DMS114 treated with DMSO at 0.1 percent for 48 hours (cell line): ENCODE data around the gene SAP130.

ENCODE experiments used
- DNase-seq: peaks from one replicate; lab custom pipeline; 2025; ENCODE audit not compliant: unreplicated experiment; lab: John Stamatoyannopoulos, UW

SAP130 gene

DNA sequence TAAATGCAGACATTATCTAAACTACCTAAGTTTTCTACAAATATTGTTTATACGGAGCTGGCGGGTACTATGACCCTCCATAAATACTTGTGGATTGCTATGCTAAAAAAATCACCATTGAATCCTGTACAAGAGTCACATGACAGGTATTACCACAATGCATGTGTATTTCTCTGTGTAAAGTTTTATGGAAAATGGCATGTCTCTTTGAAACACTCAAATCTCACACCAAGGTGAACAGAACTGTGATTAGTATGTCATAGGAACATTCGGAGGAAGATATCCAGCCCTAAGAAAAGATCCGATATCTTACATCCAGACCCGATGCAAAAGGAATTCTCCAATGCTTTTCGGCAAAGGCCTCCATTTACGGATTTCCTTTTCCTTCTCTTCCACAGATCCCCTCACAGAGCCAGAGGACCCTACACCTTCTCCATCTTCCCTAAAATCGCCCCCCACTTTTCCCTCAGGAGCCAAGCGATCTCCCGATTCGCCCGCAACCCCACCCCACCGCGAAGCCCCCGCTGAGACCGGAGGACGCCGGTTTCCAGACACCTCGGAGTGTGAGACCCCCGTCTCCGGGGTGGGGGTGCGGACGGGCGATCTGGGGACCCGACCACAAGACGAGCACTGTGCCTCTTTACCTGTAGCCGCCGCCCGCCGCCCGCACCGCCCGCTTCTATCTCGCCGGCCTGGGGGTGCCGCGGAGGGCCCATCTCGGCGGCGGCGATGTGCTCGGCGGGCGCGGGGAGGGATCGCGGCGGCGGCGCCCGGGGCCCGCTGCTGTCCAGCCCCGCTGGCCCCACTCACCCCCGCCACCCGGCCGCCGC, 1.2 kb downstream of the SAP130 start:
- no peak for DNase-seq

DNA sequence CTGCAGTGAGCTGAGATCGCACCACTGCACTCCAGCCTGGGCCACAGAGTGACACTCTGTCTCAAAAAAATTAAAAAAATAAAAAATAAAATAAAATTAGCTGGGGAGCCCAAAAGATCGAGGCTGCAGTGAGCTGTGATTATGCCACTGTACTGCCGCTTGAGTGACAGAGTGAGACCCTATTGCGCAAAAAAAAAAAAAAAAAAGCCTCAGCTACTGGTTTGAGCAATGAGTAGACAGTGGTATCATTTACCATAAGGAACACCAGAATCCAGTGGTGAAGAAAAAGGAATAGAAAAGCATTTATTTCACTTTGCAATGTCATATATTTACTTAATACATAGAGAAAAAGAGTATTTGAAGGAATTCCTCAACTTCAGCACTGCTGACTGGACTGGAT, 3.0 kb downstream of the SAP130 start:
- no peak for DNase-seq

DNA sequence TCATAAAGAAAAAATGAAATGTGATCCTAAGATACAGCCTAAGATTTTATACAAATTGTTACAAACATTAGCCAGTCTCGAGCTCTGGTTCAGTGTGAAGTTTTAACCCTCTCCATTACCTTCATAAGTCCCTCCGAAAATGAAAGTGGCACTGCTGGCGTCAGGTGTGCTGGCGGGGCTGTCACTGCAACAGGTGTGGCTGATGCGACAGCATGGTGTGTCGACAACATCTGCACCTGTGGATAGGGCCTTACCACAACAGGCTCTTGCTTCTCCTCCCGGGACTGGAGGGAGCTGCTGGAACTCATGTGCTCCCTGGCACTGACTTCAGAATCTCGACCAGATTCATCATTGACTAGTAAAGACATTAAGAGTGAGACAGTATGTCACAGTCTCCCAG, 10.3 kb downstream of the SAP130 start:
- DNase-seq: no peak

DNA sequence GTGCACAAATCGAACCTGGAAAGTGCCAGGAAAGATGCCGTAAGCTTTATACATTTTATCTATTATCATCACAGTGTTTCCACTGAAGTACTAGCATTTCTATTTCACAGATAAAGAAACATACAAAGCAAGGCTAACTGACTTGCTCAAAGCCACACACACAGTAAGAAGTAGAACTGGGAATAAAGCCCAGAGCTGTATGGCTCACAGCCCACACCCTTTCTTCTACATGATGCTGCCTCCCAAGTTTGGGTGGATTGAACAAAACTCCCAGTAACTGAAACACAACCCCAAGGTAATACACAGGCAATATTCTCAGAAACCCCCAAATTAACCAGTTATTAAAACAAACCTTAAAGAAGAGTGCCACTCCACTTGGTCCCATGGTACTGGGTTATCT, 11.2 kb downstream of the SAP130 start:
- DNase-seq: no peak

GRCh38 chr2:128012698-128013097, 15.2 kb downstream of the SAP130 start:
- no peak for DNase-seq

GRCh38 chr2:128008074-128008672, 19.7 kb downstream of the SAP130 start:
- DNase-seq: no peak

GRCh38 chr2:128004509-128004908, 23.4 kb downstream of the SAP130 start:
- DNase-seq: no peak

- DNase-seq: no peak
These were observed 24.4 kb downstream of the SAP130 start for GRCh38 chr2:128003463-128003862.

- DNase-seq: no peak
These were observed 31.7 kb downstream of the SAP130 start for GRCh38 chr2:127996160-127996559.

GRCh38 chr2:127995725-127996124, 32.1 kb downstream of the SAP130 start:
- no peak for DNase-seq

DNA sequence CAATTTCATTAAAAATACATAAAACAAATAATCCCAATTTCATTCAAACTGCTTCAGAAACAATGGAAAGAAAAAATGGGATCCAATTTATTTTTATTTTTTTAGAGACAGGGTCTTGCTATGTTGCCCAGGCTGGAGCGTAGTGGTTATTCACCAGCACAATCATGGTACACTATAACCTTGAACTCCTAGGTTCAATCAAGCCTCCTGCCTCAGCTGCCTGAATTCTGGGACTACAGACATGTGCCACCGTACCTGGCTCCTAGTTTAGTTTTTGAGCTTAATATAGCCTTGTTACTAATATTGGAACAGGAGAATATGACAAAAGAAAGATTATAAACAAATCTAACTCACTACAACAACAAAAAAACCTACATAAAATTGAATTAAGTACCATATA, 34.2 kb downstream of the SAP130 start:
- no peak for DNase-seq

DNA sequence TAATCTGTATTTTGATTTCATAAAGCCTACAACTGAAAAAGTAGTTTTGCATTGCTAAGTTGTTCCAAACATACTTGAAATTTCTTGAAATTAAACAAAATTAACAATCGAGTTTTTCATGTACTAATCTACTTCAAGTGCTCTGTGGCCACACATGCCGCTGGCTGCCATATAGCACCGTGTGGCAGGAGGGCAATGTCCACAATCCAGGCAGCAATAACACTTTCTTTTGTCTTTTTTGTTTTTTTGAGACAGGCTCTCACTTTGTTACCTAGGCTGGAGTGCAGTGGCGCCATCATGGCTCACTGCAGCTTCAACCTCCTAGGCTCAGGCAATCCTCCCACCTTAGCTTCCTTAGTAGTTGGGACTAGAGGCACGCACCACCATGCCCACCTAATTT, 36.1 kb downstream of the SAP130 start:
- no peak for DNase-seq

- DNase-seq: no peak
These were observed 41.2 kb downstream of the SAP130 start for GRCh38 chr2:127986548-127987079.

DNA sequence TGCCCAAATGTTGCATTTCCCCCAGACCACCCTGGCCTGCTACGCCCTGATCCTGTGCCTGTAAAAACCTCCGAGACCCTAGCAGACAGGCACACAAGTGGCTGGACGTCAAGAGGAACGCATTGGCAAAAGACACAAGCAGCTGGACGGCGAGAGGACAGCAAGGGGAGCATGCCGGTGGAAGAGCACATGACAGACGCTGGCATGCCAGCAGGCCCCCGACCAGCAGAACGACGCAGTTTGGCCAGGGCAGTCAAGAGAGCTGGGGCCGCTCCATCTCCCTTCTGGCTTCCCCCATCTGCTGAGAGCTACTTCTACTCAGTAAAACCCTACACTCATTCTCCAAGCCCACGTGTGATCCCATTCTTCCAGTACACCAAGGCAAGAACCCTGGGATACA, 42.1 kb downstream of the SAP130 start:
- no peak for DNase-seq

DNA sequence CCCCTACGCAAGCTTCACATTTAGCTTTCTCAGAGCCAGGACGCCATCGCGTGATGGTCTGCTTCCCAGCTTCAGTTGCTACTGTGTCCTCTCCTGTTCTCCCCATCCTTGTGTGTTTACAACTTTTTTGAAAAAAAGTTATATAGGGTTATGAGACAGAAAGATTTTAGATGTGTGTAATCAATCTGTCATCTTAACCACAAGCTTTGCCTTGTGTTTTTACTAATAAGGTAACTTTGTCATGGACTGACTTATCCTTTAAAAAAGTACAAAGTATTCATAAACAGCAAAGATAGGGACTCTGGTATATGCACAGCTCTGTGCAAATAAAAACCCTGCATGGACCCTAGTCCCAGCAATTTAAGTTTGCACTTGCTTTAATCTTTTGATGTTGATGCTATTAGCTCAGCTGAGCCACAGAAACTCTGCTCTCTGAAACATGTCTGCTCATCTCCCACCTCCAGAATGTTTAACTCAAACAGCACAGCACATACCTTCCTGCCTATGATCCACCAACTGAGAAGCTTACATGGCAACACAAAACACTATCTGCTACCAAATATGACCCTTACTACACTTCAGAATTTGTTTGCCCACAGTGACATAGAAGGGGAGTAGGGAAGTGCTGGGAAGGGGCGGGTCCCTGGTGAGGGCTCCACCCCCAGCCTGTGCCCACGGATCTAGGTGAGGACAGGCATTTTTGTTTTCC, 42.7 kb downstream of the SAP130 start:
- DNase-seq: no peak

DNA sequence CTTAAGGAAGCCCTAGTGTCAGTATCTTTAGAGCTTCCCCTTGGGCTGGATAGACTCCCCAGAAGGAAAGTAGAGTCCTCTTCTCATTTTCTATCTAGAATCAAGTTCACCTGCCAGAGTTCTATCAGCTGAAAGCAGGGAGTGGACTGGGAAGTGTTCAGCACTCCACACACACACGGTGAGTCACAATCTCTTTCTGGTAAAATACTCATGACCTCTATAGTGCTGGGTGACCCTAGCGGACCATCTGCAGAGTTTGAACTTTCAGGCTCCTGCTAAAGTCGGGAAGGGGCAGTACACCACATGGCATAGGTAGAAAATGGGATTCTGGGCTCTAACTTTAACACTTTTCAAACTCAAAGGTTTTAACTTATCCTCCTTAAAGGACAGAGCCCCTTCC, 43.3 kb downstream of the SAP130 start:
- no peak for DNase-seq

DNA sequence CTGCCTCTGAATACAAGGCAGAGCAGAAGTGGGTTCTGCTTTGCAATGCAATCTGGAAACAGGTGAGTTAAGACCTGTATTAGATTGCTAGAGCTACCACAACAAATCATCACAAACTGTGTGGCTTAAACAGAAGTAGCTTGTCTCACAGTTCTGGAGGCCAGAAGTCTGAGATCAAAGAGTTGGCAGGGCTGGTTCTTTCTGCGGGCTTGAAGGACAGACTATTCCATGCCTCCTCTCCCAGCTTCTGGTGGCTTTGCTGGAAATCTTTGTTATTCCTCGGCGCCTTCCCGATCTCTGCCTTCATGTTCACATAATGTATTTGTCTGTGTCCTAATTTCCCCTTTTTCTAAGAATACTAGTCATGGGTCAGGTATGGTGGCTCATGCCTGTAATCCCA, 58.4 kb downstream of the SAP130 start:
- DNase-seq: no peak

DNA sequence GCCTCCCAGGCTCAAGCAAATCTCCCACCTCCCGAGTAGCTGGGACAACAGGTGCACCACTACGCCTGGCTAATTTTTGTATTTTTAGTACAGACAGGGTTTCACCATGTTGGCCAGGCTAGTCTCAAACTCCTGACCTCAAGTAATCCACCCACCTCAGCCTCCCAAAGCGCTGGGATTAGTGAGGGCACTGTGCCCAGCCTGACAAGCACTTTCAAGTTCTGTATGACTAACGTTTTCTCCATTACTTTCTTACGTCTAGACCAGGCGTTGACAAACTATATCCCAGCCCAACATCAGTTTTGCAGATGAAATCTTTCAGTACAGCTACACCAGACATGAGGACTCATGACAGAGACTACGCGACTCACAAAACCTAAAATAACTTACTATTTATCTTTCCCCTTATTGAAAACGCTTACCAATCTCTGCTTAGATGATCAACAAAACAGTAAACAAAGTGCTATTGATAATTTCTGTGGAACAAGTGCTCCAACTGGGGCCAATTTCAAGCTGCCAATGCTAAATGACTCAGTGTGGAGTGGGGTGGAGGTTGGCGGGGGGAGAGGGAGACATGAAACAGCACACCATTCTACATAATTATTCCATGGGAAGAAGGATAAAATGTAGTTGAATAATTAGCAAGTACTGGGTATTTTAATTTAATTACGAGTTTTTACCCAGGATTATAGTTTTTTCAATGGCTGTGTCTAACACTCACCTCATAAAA, 59.1 kb downstream of the SAP130 start:
- DNase-seq: no peak

- DNase-seq: no peak
These were observed 66.1 kb downstream of the SAP130 start for GRCh38 chr2:127961729-127962128.

DNA sequence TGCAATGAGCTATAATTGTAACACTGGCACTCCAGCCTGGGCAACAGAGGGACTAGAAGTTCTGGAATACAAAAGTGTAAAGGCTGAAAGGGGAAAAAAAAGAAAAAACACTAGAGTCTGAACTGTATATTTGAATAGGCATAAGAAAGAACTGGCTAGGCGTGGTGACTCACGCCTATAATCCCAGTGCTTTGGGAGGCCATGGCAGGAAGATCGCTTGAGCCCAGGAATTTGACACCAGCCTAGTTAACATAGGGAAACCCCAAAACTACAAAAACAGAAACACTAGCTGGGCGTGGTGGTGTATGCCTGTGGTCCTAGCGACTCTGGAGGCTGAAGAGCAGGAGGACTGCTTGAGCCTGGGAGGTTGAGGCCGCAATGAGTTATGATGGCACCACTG, 70.6 kb downstream of the SAP130 start:
- no peak for DNase-seq

DNA sequence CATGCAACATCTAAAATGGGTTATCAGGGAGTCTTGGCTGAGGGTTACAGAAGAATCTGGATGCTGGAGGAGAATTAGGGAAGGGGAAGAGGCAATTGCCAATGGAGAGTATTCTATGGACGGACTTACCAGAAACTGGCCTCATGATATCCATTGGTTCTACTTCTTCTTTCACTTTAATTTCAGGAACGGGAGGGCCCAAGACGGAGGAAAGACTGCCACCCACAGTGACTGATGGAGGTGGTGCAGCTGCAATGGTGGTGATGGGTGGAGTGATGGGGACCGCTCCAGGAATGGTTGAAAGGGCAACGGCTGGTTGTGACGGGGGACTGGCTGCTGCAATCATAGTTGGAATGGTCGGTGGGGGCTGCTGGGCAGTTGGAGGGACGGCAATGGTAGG, 73.0 kb downstream of the SAP130 start:
- no peak for DNase-seq
